T-helper 2 cell treated with Interferon-gamma antibody and Interleukin-4, amounts not matched to agents 100 ng/mL and 5 ng/mL, for 36 hours (primary cell): ENCODE results near the gene TSEN2. TPM values are rescaled to one million over a fixed set of nuclear protein-coding genes. Genes with fewer than 3 reads are reported as not detected.
"Not testable (repeated sequence)": the region's sequence is repeated elsewhere in the genome, so short reads cannot be mapped to it uniquely, and the experiment has no call there.

Source experiments
- intact Hi-C: fragments of 100-400 bp; cut with micrococcal nuclease; formaldehyde crosslinking; loops from one replicate; pipeline ENCODE4 v1.15.1; 2023
- total RNA-seq: library from RNA; stranded (reverse); gene quantifications from 2 replicates; pipeline ENCODE4 v1.2.3, GENCODE V29; 2022

TSEN2 gene
- total RNA-seq, 1 donor from 2014 or later: 13.9 TPM

DNA sequence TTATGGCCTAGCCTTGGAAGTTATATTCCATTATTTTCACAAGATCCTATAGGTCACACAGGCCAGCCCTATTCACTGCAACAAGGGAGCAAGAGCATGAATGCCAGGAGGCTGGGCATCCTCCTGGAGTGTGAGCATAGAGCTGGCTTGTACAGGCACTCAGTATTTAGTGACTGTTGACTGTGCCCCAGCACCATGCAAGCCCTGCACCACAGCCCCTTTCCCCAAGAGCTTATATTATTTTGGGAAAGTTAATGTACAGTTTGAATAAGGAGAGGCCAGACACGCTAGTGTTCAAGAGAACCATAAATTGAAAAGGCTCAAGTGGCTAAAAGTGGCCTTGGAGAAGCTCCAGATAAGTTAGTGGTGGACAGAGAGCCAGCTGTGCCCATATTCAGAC is 32.3 kb upstream of the TSEN2 start:
- intact Hi-C loops: no loop called here

DNA sequence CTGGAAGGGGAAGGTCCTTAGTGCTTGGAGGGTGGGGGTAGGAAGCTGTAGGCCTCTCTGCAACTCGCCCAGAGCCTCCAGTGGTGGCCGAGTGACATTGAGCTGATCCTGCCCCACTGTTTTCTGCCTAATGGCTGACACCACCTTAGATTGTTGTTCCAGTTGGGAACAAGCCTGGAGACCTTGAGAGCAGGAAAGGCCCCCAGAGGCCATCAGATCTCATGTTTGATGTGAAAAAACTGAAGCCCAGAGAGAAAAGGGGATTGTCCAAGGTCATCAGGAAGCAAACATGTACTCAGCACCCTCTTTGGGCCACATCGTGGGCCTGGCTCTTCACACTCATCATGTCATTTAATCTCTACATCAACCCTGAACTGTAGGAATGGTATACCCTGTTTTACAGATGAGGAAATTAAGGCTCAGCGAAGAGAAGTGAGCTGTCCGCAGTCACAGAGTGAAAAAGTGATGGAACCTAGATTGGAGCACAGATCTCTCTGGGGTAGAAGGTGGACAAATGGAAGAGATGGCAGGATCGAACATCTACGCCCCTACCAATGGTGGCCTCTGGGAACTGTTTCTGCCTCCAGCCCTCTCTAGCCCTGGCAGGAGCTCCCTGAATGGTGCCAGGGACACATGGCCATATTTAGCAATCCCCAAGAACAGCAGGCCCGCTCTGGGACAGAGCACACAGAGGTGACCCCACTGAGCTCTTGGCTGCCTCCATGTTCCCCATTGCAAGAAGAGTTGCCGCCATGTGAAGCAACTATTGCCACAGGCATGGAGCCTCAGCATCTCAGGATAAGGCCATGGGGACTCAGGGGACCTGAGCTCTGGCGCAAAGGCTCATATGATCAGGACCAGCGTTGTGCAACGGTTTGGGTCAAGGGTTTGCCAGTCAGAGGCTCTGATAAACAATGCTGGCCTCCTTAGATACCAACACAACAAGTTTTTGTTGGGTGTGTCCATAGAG is 31.6 kb upstream of the TSEN2 start:
- intact Hi-C loops: no loop called here

DNA sequence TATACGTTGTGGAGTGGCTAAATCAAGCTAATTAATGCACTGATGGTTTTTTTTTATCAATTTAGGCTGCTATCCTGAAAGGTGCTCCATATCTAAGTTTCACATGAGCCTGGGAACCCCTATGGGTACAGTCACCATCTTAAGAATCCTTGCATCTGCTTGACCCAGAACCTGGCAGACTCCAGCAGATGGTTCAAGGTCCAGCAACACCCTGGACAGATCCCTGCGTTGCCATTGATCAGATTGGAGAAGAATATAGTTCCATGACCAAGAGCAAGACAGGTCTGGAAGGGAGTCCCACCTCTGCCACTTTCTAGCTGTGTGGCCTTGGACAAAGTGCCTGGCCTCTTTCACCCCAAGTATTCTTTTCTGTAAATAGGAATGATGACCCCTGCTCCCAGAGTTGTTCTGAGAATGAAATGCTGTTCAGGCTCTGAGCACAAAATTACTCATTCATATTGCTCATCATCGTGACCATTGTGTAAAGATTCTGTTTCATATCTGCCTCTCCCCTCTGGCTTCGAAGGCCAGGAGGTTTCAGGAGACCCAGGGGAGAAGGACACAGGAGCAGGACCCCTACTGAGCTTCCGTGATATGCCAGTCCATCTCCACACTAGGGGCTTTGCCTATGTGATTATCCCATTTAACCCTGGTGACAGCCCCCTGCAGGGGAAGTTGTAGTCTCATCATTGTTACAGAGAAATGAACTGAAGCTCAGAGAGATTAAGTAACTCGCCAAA is 30.0 kb upstream of the TSEN2 start:
- intact Hi-C loops: no loop called here

- intact Hi-C loops: no loop called here
Measured at GRCh38 chr3:12454816-12455121, 29.5 kb upstream of the TSEN2 start.

DNA sequence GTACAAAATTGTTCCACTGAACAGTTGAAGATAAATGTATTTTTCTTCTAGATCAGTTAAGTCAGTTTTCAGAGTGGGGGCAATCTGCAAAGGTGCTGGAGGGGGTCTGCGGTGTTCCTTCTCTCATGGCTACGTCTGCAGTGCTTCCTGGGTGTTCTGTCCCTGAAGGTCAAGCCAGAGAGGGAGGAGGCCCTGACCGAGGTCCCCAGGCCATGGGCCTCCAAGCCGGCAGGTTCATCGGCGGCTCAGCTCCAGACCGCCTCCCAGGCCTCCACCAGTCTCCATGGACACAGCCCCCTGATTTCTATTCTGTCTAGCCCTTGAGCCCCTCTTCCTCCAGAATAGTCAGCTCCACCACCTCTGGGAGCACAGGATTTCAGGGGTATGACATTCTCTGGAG is 28.5 kb upstream of the TSEN2 start:
- intact Hi-C loops: no loop called here

GRCh38 chr3:12456441-12456840 is 27.8 kb upstream of the TSEN2 start:
- intact Hi-C loops: no loop called here

GRCh38 chr3:12457380-12457779 is 26.9 kb upstream of the TSEN2 start:
- intact Hi-C loops: not testable (repeated sequence)

- intact Hi-C loops: no loop called here
Measured at GRCh38 chr3:12458901-12459300, 25.4 kb upstream of the TSEN2 start.

DNA sequence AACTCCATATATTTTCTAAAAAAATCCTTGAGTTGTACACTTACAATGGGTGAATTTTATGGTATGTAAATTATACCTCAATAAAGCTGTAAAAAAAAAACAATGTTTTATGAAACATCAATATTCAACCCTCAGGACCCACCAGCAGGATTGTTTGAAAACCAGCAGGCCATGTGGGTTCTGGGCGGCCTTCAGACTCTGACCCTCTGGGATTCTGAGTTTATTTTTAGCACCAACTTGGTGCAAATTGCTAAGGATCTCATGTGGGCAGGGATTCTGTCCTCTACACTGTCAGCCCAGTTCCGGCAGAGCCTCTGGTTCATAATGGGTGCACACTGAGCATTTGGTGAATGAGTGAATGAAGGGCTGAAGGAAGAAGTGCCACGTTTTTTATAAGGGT is 24.2 kb upstream of the TSEN2 start:
- intact Hi-C loops: no loop called here

DNA sequence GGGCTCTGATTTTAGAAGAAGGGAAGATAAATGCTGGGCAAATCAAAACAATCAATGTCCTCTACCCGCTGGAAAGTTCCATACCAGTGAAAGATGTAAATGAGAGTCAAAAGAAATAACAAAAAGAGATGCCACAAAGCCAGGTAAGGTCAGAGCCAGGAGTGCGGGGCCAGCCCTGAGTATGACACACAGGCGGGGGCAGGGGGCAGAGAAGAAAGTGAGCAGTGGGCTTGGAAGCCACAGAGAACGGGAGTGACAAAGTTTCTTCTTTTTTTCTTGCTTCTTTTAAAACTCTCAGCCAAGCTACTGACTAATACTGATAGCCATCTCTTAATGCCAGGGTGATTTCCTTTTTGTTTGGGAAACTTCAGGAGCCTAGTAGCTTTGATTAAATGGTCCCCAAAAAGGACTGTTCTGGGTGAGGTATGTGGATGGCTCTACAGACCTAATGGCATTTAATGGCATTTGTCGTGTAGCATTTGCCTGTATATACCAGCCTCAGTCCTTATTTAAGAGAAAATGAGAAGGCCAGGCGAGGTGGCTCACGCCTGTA is 23.1 kb upstream of the TSEN2 start:
- intact Hi-C loops: no loop called here

DNA sequence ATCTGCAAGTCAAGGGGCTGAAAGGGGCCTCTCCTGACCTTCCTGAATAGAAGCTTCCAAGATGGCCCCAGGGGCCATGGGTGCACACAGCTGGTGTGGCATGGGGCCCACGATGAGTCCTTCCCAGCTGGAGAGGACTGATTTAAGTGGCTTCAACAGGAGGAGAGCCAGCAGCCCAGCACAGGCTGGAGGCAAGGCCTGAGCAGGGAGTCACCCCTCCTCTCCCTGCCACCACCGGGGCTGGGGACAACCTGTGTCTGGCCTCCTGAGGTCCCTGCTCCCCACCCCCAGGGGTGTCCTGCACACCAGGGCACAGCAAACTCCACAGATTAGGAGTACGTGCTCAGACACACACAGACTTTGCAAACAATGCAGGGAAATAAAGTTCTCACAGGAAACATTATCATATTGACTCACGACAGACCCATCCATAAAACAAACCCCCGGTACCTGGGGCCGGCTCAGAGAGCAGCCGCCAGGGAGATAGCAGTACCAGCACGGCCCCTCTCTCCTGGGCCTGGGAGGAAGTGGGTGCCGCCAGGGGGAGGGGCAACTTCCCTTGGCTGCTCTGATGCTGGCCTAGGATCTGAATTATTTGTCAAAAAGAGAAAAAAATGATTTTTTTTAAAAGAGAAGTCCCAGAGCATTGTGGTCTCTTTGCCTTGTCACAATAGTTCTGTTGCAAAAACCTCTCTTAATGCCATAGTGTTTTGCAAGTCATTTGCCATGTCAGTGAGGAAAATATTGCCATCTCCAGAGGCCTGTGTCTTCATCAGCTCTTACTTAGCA is 21.9 kb upstream of the TSEN2 start:
- intact Hi-C loops: no loop called here

DNA sequence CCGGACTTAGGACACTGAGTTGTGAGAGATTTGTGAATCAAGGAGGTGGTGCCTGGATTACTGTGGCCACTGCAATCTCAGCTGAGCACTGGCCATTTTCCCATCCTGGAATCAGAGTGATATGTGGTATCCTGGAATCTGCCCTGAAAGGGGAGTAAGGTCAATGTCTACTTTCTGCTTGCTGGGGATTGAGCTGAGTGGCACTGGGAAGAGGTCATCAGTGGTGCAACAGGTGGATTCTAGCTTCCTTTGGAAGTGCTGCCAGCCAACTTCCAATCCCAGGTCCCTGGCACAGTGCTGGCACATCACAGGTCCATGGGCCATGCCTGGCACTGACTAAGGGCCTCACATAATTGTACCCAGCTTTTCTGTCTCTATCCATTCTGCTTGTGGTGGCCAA is 20.6 kb upstream of the TSEN2 start:
- intact Hi-C loops: no loop called here

DNA sequence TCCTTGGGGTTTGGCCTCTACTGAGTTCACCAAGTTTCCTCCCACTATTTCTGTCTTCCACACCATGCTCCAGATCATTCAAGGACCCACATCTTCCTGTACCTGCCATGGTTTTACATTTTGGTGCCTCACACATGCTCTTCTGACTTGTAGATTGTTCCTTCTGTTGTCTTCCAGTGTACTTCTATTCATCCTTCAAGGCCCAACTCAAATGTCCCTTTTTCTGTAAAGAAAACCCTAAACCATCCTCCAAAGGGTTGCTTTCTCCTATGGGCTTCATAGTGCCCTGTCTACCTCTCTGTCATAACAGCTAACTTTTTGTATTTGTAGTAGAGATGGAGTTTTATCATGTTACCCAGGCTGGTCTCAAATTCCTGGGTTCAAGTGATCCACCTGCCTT is 20.1 kb upstream of the TSEN2 start:
- intact Hi-C loops: no loop called here

GRCh38 chr3:12465151-12465835 is 19.0 kb upstream of the TSEN2 start:
- intact Hi-C loops: no loop called here

- intact Hi-C loops: no loop called here
Measured at GRCh38 chr3:12465836-12466225, 18.4 kb upstream of the TSEN2 start.

DNA sequence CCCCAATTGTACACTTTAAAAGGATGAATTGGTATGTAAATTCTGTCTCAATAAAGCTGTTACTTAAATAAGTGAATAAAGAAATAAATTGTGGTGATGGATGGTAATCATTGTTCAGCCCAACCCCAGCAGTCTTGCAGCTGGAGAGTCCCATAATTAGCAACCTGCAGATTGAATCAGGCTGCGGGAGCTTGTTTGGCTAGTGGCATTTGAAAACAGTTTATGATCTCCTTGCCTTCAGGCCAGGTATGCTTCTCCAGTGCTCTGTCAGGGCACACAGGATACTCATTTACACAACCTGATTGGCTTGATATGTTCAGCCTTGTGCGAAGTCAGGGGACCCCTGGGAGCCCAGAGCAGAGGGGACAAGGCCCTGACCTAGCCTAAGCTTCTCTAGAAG is 16.5 kb upstream of the TSEN2 start:
- intact Hi-C loops: no loop called here

- intact Hi-C loops: no loop called here
Measured at GRCh38 chr3:12468276-12468675, 16.0 kb upstream of the TSEN2 start.

GRCh38 chr3:12468757-12469156 is 15.5 kb upstream of the TSEN2 start:
- intact Hi-C loops: no loop called here

DNA sequence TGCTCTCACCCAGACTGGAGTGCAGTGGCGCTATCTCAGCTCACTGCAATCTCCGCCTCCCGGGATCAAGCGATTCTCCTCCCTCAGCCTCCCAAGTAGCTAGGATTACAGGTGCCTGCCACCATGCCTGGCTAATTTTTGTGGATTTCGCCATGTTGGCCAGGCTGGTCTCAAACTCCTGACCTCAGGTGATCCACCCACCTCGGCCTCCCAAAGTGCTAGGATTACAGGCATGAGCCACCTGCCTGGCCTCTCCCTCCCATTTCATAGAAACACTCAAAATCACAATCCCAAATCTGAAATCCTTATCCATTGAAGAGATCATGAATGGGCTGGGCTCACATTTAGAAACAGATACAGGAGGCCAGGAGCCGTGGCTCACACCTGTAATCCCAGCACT is 15.1 kb upstream of the TSEN2 start:
- intact Hi-C loops: not testable (repeated sequence)

DNA sequence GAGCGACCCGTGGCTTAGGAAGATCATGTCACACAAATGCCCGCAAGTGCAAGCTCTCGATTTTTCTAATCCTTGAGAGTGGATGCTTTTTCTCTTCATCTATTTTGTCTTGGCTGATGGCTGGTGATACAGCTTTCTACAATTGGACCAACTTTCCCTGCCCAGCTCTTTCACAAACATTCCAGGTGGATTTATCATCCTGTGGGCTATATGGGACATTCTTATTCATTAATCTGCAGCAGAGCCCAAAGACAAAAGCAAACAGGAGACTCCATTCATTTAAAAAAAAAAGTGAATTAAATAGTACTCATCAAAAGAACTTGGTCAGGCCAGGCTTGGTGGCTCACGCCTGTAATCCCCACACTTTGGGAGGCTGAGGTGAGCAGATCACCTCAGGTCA is 14.2 kb upstream of the TSEN2 start:
- intact Hi-C loops: no loop called here

- intact Hi-C loops: no loop called here
Measured at GRCh38 chr3:12470680-12471079, 13.6 kb upstream of the TSEN2 start.
